RKO (cell line): Measurements from ENCODE around the gene HPDL.

Source experiments
- DNase-seq: peaks from one replicate; pipeline ENCODE4 v3.0.0-alpha.2; 2016; ENCODE audit warnings: low spot score

HPDL gene

GRCh38 chr1:45322486-45323040 lies 4.1 kb upstream of the HPDL start:
- DNase-seq = no peak

- DNase-seq = no peak
Observed at GRCh38 chr1:45325851-45326506, 716 bp upstream of the HPDL start.

- DNase-seq = peak; percentile 47
Observed at GRCh38 chr1:45327644-45328515, 1.2 kb downstream of the HPDL start.

DNA sequence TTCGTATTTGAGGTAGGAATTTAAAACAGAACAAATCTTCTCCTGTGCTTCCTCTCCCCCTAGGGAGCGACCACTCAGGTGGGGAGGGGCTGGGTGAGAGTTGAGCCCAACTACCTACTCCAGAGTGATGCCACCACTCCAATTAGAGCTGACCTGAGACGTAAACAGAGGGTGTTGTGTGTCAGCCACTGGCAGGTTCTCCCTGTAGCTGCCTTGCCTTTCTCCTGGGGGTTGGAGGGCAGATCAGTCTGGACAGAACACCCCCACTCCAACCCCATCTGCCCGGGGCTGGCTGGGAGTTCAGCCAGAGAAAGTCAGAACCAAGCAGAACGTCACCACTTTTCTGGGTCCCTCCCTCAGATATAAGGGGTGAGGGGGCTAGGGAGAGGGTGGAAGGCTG lies 2.0 kb downstream of the HPDL start:
- no peak for DNase-seq

- peak; percentile 40 for DNase-seq
Observed at GRCh38 chr1:45329445-45329844, 2.8 kb downstream of the HPDL start.

GRCh38 chr1:45331436-45332345 lies 5.0 kb downstream of the HPDL start:
- no peak for DNase-seq

GRCh38 chr1:45332346-45332720 lies 5.6 kb downstream of the HPDL start:
- DNase-seq = no peak

- DNase-seq = no peak
Observed at GRCh38 chr1:45334308-45335245, 7.9 kb downstream of the HPDL start.

DNA sequence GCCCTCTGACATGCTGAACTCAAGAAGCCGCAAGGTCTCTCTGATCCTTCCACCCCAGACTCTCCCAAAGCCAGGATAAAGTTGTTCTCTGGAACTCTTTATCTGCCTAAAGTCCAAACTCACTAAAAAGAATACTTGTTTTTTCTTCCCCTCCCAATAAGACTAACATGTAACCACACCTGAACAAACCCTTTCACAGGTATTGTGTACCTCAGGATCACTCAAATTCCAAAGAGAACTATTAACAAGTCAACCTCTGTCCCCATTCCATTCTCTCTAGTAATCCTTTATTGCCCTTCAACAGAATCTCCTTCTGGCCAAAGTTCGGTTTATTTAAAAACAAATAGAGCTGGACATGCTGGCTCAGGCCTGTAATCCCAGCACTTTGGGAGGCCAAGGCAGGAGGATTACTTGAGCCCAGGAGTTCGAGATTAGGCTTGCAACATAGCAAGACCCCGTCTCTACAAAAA lies 9.2 kb downstream of the HPDL start:
- DNase-seq = no peak

DNA sequence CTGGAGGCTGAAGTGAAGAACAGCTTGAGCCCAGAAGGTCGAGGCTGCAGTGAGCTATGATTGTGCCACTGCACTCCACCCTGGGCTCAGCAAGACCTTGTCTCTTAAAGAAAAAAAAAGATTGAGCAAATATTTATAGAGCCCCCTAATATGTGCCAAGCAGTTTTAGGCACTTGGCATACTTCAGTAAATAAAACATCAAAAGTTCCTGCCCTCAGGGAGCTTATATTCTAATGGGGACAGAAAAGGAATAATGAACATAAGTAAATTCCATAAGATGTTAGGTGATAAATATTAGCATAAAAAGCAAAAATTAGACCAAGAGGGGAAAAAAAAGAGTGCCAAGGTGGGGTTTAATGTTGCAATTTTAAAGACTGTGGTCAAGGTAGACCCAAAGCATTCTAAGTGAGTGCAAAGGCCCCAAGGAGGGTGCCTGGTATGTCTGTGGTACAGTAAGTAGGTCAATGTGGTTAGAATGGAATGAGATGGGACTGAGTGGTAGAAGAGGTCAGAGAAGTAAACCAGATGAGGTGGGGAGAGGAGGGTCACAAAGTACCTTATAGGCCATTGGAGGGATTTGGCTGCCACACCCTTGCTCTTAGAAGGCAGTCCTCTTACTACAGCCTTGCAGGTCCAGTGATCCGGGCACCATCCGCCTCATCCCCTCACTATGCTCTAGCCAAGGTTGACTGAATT lies 11.1 kb downstream of the HPDL start:
- no peak for DNase-seq

GRCh38 chr1:45339789-45340558 lies 13.3 kb downstream of the HPDL start, which contains the start of the genes MUTYH and TOE1:
Gene MUTYH (minus strand): TSS chr1:45340440. CDS start chr1:45334505, 5,935 bp downstream.
Gene TOE1 (plus strand): TSS chr1:45340170. CDS start chr1:45340253, 83 bp downstream.
- peak; percentile 94 for DNase-seq

GRCh38 chr1:45340816-45341466 lies 14.2 kb downstream of the HPDL start:
- DNase-seq = peak; percentile 45

DNA sequence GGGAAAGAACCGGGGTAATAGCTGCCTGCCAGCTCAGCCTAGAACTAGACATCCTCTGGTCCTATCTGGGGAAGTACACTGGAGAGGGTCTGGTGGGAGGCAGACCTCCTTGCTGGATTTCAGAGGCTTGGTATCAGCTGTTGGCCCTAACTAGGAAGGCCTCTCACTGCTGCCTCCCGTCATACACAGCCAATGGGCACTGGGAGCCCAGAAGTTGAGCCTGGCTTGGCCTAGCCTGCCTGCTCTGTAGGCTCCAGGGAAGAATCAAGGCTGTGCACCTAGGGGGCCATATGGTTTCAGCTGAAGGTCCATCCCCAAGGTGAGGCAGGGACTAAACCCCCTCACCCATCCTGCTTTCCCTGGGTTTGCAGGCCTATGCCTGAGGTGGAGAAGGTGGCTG lies 17.8 kb downstream of the HPDL start:
- no peak for DNase-seq

DNA sequence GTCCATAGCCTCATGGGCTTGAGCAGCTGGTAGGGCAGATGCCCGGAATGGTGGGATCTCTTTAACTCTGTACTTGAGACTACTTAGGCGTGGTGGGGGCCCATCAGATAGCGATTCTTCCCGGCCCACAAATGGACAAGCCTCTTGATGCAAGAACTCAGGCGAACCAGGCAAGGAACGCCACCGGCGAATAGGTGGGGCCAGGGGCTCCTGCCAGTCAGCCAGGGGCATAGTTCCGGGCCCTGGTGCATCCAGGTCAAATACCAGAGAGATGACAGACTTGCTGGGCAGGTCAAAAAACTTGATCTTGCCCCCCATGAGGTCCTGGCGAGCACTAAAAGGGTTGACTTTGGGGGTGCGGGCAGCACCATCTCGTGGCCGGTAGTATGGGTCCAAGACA lies 18.3 kb downstream of the HPDL start:
- no peak for DNase-seq

GRCh38 chr1:45346473-45346872 lies 19.8 kb downstream of the HPDL start:
- DNase-seq = no peak

DNA sequence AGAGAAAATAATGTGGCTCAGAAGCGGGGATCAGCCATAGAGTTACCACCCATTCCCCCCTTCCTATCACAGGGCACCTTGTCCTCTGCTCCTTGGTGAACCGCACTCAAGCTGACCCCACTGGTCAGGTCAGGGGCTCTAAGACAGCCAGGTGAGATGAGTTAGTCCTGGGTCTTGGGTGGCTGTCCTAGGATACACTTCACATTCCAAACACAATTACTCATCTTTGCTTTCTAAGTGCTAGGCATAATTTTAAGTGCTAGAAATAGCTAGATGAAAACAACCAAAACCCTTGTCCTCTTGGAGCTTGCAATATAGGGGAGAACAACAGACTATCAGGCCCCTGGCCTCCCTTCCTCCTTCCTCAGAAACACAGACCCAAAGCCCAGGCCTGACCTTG lies 21.3 kb downstream of the HPDL start:
- DNase-seq = no peak

DNA sequence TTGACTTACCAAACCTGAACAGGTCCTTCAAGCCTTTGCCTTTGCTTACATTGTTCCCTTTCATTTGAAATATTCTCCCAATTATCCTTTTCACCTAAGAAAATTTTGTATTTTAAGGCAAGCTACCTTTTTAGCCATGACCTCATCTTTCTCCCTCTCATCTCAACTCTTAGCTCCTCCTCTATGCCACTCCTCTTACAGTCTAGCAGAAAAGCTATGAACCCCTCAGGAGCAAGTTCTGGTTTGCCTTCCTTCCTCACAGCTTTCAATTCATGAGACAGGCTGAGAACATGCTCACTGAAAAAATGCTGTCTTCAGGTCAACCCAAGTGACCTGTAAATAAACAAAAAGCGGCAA lies 21.9 kb downstream of the HPDL start:
- DNase-seq = no peak

GRCh38 chr1:45348966-45349677 lies 22.4 kb downstream of the HPDL start:
- DNase-seq = no peak
